Parathyroid adenoma (tissue), 2 donors: ENCODE results near the gene SDC4.

Experiments used
- H2AFZ ChIP-seq: fragments of 300-600 bp; sonication (generic); one replicate; pipeline ENCODE4 v1.7.0; 2017; ENCODE audit warnings: antibody characterized with exemption, mild to moderate bottlenecking
- H3K27ac ChIP-seq: fragments of 300-600 bp; sonication (generic); one replicate; pipeline ENCODE4 v1.7.0; 2017
- H3K27me3 ChIP-seq: fragments of 300-600 bp; sonication (generic); one replicate; pipeline ENCODE4 v1.7.0; 2017; ENCODE audit warnings: low read length; ENCODE audit not compliant: control insufficient read depth, insufficient read depth
- H3K36me3 ChIP-seq: fragments of 300-600 bp; sonication (generic); one replicate; pipeline ENCODE4 v1.7.0; 2017; ENCODE audit warnings: low read length; ENCODE audit not compliant: control insufficient read depth, insufficient read depth
- H3K4me1 ChIP-seq: fragments of 300-600 bp; sonication (generic); one replicate; pipeline ENCODE4 v1.7.0; 2017; ENCODE audit warnings: control low read depth
- H3K4me2 ChIP-seq: fragments of 300-600 bp; sonication (generic); one replicate; pipeline ENCODE4 v1.7.0; 2017; ENCODE audit warnings: low read length
- H3K4me3 ChIP-seq: fragments of 300-600 bp; sonication (generic); one replicate; pipeline ENCODE4 v1.7.0; 2017; ENCODE audit warnings: low read depth, low read length
- H3K79me2 ChIP-seq: fragments of 300-600 bp; sonication (generic); one replicate; pipeline ENCODE4 v1.7.0; 2017; ENCODE audit warnings: control low read depth
- H3K9ac ChIP-seq: fragments of 300-600 bp; sonication (generic); one replicate; pipeline ENCODE4 v1.7.0; 2017; ENCODE audit warnings: mild to moderate bottlenecking
- H3K9me3 ChIP-seq: fragments of 300-600 bp; sonication (generic); one replicate; pipeline ENCODE4 v1.7.0; 2017; ENCODE audit warnings: low read length; ENCODE audit not compliant: control insufficient read depth
- TF ChIP-seq, protein P1 (sequence below): fragments of 300-600 bp; sonication (generic); IDR thresholded peaks from one replicate; pipeline ENCODE4 v1.7.0; 2017; ENCODE audit warnings: antibody characterized with exemption, mild to moderate bottlenecking
- donor health status: primary hyperparathyroidism.

The SDC4 gene

GRCh38 chr20:45361793-45362192, 13.6 kb upstream of the SDC4 start:
- Histone ChIP-seq H3K4me3 (no peak overlapping the region), H3K36me3 (no peaks in the 10 kb centered on the region), H3K27me3 (no peaks in the 10 kb centered on the region), H3K4me1 (peaks cover 4% of the 10 kb centered on the region), H3K9me3 (no peaks in the 10 kb centered on the region), H2AFZ (no peak overlapping the region), H3K79me2 (peaks cover 7% of the 10 kb centered on the region), H3K4me2 (no peak overlapping the region), H3K9ac (no peak overlapping the region), H3K27ac (no peak overlapping the region)
- TF ChIP-seq, protein P1, sequence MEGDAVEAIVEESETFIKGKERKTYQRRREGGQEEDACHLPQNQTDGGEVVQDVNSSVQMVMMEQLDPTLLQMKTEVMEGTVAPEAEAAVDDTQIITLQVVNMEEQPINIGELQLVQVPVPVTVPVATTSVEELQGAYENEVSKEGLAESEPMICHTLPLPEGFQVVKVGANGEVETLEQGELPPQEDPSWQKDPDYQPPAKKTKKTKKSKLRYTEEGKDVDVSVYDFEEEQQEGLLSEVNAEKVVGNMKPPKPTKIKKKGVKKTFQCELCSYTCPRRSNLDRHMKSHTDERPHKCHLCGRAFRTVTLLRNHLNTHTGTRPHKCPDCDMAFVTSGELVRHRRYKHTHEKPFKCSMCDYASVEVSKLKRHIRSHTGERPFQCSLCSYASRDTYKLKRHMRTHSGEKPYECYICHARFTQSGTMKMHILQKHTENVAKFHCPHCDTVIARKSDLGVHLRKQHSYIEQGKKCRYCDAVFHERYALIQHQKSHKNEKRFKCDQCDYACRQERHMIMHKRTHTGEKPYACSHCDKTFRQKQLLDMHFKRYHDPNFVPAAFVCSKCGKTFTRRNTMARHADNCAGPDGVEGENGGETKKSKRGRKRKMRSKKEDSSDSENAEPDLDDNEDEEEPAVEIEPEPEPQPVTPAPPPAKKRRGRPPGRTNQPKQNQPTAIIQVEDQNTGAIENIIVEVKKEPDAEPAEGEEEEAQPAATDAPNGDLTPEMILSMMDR = no peak

DNA sequence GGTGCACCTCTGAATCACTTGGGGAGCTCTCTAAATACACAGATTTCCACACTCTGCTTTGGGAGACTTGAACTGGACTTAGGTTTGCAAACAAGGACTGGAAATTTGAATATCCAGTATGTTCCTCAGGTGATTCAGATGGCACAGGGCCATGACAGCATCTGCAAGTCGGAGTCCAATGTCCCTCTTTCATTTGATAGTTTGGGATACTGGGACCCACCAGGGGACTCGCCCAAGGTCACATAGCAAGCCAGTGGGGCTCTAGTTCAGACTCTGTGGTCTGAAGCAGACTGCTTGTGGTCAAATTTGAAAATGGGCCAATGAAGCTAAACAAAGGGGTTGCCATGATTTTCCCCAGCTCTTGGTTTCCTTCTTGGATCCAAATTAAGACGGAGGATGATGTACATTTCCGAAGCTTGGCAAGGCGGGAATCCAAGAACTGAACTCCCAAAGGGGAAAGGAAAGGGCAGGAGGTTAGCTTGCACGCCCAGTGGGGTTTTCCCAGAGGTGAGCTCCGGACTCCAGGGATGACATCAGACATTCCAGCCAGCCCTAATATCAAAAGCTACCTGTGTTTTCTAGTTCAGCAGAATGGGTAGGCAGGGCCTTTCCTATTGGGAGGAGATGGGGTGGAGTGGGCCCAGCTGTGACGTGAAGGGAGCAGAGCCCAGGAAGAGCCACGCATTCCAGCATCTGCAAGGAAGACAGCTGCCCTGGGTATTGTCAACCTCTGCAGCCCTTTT, 11.4 kb upstream of the SDC4 start:
- Histone ChIP-seq H3K79me2 (peaks cover 7% of the 10 kb centered on the region), H2AFZ (no peak overlapping the region), H3K9me3 (no peaks in the 10 kb centered on the region), H3K4me2 (no peak overlapping the region), H3K9ac (no peak overlapping the region), H3K4me3 (no peak overlapping the region), H3K27me3 (no peaks in the 10 kb centered on the region), H3K27ac (peak overlapping the region; percentile 30), H3K4me1 (peaks cover 4% of the 10 kb centered on the region), H3K36me3 (no peaks in the 10 kb centered on the region)
- TF ChIP-seq, protein P1 = no peak

DNA sequence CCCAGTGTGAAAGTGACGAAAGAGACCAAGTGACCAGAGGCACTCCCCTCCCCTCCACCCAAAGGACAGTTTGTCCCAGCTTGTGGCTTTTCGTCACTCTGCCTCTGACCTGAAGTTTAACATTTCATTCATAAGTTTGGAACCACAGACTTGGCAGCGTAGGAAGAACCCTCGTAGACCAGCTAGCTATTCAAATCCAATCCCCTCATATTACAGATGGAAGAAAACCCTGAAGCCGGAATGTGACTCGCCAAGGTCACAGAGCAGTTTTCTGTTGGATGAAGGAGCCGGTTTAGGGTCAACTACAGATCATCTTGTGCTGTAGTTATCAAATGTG, 10.8 kb upstream of the SDC4 start:
- no peaks in the 10 kb centered on the region for H3K27me3 ChIP-seq
- H3K9ac ChIP-seq = no peak overlapping the region
- H3K79me2 ChIP-seq = peaks cover 7% of the 10 kb centered on the region
- no peaks in the 10 kb centered on the region for H3K36me3 ChIP-seq
- no peak overlapping the region for H3K4me2 ChIP-seq
- TF ChIP-seq, protein P1 = no peak
- H3K4me3 ChIP-seq = no peak overlapping the region
- H3K9me3 ChIP-seq = no peaks in the 10 kb centered on the region
- H3K4me1 ChIP-seq = peaks cover 3% of the 10 kb centered on the region
- no peak overlapping the region for H2AFZ ChIP-seq
- H3K27ac ChIP-seq = peak overlapping the region; percentile 30

- H2AFZ ChIP-seq = no peak overlapping the region
- H3K4me1 ChIP-seq = no peaks in the 10 kb centered on the region
- H3K4me3 ChIP-seq = no peak overlapping the region
- no peak overlapping the region for H3K9ac ChIP-seq
- H3K27me3 ChIP-seq = no peaks in the 10 kb centered on the region
- peak overlapping the region; percentile 30 for H3K27ac ChIP-seq
- H3K9me3 ChIP-seq = no peaks in the 10 kb centered on the region
- TF ChIP-seq, protein P1 = no peak
- peaks cover 1% of the 10 kb centered on the region for H3K79me2 ChIP-seq
- no peak overlapping the region for H3K4me2 ChIP-seq
- no peaks in the 10 kb centered on the region for H3K36me3 ChIP-seq
These were observed 10.3 kb upstream of the SDC4 start for GRCh38 chr20:45358282-45359068.
